Adrenal gland (tissue), 19 donors: ENCODE results near the gene MOGAT3. TPM values are rescaled to one million over a fixed set of nuclear protein-coding genes. Genes with fewer than 3 reads are reported as not detected.

ENCODE experiments used
- DNase-seq, 7 donors: peaks; one replicate each; pipeline ENCODE4 v3.0.0-alpha.2; 2019 to 2020
- H3K27ac ChIP-seq, 5 donors: fragments of 200-600 bp; sonication (generic) in 4 of 5; 1 replicate in 3 of 5; 2 replicates in 2 of 5; pipeline versions ENCODE4 v1.5.1 to v1.8.0; 2016 to 2020; ENCODE audit warnings: mild to moderate bottlenecking in 1 of 5
- H3K27me3 ChIP-seq: fragments of 200-600 bp; 2 replicates; pipeline ENCODE4 v1.8.0; 2021
- H3K36me3 ChIP-seq, 2 donors: fragments of 200-600 bp; replicated peaks in 1 of 2; 1 replicate in 1 of 2; 2 replicates in 1 of 2; pipeline versions ENCODE4 v1.5.1 to v1.8.0; 2018 to 2022
- H3K4me1 ChIP-seq, 2 donors: fragments of 200-600 bp; replicated peaks in 1 of 2; 1 replicate in 1 of 2; 2 replicates in 1 of 2; pipeline versions ENCODE4 v1.5.1 to v1.8.0; 2018 to 2021
- H3K4me3 ChIP-seq, 4 donors: fragments of 200-600 bp; sonication (generic) in 3 of 4; one replicate each; pipeline ENCODE4 v1.5.1; 2016 to 2018
- H3K9me3 ChIP-seq, 3 donors: fragments of 200-600 bp; sonication (generic) in 1 of 3; replicated peaks in 1 of 3; 1 replicate in 2 of 3; 2 replicates in 1 of 3; pipeline versions ENCODE4 v1.5.1 to v1.8.0; 2016 to 2021
- POLR2A ChIP-seq, 2 donors: fragments of 450-650 bp; IDR thresholded peaks; one replicate each; pipeline ENCODE4 v1.6.1; 2017; ENCODE audit warnings: antibody characterized with exemption in 2 of 2, mild to moderate bottlenecking in 2 of 2, moderate library complexity in 1 of 2
- WGBS, 4 donors: extraction: QIAGEN DNeasy Blood & Tissue Kit in 2 of 4; methylation state at CpG; one replicate each; pipeline versions ENCODE4 v1.1.5 to v1.1.7; 2013 to 2017; 5-methylcytosine and 5-hydroxymethylcytosine counted together
- intact Hi-C, 2 donors: fragments of 100-400 bp; cut with DNase I; formaldehyde crosslinking; loops; one replicate each; pipeline versions ENCODE4 v1.14.1 to v1.15.0; 2022 to 2023
- long read RNA-seq, 10 donors: library from polyadenylated mRNA in 3 of 10; unstranded in 2 of 10; stranded (forward) in 1 of 10; transcript quantifications; one replicate each; pipeline ENCODE4 v2.0.0 and lab custom pipeline, GENCODE V29; 2021 to 2026
- polyA plus RNA-seq, 3 donors: library from polyadenylated mRNA; stranded (reverse); fragments of 200-250 nt in 2 of 3; fragments of 350-450 nt in 1 of 3; fragmentation: Illumina TruSeq in 1 of 3; extraction: RNeasy Lipid Tissue Mini Kit (QIAGEN cat#74804) in 1 of 3; gene quantifications; one replicate each; pipeline ENCODE4 v1.2.3, GENCODE V29; 2013 to 2014
- total RNA-seq, 9 donors: library from RNA; depleted of rRNA in 4 of 9; stranded (reverse); fragments of >200 nt in 4 of 9; fragments of 120-200 nt in 1 of 9; fragmentation: NEBNext Ultra II Directional in 1 of 9; extraction: Animal tissue kit (Norgen Biotek cat#: 25700) in 1 of 9; gene quantifications; one replicate each; pipeline versions ENCODE4 v1.1.0 to v1.2.4, GENCODE V29; 2013 to 2023
- TF ChIP-seq, protein P1 (sequence below), 6 experiments: fragments of 450-650 bp in 4 of 6; fragments of 200-600 bp in 2 of 6; sonication (generic) in 1 of 6; IDR thresholded peaks; 1 replicate in 5 of 6; 2 replicates in 1 of 6; pipeline versions ENCODE4 v1.5.1 to v1.8.0; 2016 to 2021; ENCODE audit warnings: antibody characterized with exemption in 6 of 6, mild to moderate bottlenecking in 2 of 6, moderate library complexity in 1 of 6
- donor health status: healthy with polysubstance abuse.
- donor health status: Bipolar disorder and iron deficiency.
- donor health status: DM: yes; HTN: yes; CAD: no.
- donor health status: DM: no; HTN: no; CAD: no.
- donor health status: DM: no; HTN: no; CAD: no.
- donor health status: DM: yes; HTN: yes; CAD: no.

Gene MOGAT3, protein sequence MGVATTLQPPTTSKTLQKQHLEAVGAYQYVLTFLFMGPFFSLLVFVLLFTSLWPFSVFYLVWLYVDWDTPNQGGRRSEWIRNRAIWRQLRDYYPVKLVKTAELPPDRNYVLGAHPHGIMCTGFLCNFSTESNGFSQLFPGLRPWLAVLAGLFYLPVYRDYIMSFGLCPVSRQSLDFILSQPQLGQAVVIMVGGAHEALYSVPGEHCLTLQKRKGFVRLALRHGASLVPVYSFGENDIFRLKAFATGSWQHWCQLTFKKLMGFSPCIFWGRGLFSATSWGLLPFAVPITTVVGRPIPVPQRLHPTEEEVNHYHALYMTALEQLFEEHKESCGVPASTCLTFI
- total RNA-seq = not detected
- polyA plus RNA-seq = not detected
- long read RNA-seq, donor 1 = 0 reads
- long read RNA-seq, donor 2 = 0 reads
- long read RNA-seq, donor 3 = 0 reads
- long read RNA-seq, donor 4 = 0 reads
- long read RNA-seq, donor 5 = 0 reads
- long read RNA-seq, donor 6 = 0 reads
- long read RNA-seq, donor 7 = 0 reads
- long read RNA-seq, donor 8 = 0 reads
- long read RNA-seq, donor 9 = 0 reads
- long read RNA-seq, donor 10 = 0 reads

DNA sequence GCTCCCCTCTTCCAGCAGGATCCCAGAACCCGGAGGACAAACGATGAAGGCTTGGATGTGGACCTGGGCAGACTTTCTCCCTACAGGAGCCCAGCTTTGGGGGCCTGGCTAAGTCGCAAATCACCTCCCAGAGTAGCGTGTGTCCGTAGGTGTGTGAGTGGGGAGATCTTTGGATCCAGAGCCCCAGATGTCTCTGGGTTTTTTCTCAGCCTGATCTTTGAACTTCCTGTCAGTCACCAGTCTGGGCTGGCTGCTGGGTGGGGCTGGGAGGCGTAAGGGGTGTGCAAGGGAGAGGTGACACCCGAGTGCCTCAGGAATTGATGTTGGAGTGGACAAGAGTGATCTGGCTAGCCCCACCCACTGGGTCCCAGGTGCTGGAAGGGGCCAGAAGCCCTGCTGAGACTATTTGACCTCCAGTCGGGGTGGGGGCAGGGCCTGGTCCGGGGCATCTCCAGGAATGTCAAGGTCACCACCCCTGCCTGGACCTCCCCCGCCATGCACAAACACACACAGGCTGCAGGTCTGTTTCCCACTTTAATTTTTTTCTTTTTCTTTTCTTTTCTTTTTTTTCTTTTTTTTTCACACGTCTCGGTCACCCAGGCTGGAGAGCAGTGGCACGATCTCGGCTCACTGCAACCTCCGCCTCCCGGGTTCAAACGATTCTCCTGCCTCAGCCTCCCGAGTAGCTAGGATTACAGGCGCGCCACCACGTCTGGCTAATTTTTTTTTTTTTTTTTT lies at the start of gene MOGAT3:
Gene MOGAT3 (minus strand): TSS at position 175 of the 738 bp plus-strand sequence. CDS start 182 bp downstream, outside the sequence.
- Histone ChIP-seq H3K27ac (no peak within 1 kb of the TSS), H3K4me3 (no peak within 1 kb of the TSS), H3K9me3 (no peaks in the 10 kb centered on the region), H3K4me1 (peaks cover 0 to 5% of the 10 kb centered on the region in 2 donors), H3K36me3 (no peaks in the 10 kb centered on the region), H3K27me3 (peaks cover 31% of the 10 kb centered on the region)
- intact Hi-C loops = no loop called here
- TF ChIP-seq, protein P1, sequence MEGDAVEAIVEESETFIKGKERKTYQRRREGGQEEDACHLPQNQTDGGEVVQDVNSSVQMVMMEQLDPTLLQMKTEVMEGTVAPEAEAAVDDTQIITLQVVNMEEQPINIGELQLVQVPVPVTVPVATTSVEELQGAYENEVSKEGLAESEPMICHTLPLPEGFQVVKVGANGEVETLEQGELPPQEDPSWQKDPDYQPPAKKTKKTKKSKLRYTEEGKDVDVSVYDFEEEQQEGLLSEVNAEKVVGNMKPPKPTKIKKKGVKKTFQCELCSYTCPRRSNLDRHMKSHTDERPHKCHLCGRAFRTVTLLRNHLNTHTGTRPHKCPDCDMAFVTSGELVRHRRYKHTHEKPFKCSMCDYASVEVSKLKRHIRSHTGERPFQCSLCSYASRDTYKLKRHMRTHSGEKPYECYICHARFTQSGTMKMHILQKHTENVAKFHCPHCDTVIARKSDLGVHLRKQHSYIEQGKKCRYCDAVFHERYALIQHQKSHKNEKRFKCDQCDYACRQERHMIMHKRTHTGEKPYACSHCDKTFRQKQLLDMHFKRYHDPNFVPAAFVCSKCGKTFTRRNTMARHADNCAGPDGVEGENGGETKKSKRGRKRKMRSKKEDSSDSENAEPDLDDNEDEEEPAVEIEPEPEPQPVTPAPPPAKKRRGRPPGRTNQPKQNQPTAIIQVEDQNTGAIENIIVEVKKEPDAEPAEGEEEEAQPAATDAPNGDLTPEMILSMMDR (IDR thresholded peaks at IDR 0.05) = no peak
- no peak for TF ChIP-seq POLR2A (IDR thresholded peaks at IDR 0.05)
- DNase-seq = no peak
- 28 to 38% (median 36%) methylated on average over 16 to 21 of the region's 21 CpGs for WGBS, 4 donors

DNA sequence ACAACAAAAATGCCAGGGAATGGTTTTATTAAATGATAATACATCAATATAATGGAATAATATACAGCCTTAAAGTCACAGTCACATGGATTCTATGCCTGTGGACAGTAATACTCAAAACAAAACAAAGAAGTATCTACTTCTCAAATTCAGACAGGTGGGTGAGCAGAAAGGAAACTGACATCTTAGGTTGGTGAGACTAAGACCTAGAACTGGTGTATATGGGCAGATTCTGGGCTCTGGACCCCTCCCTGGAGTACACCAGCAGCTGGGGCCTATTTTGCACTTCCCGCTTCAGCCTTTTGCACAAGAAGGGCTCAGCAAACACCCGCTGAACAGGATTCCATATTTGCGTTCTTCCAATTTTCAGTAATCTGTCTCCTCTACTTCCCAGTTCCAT lies 49.5 kb upstream of the MOGAT3 start:
- no peak for DNase-seq
- H3K27me3 ChIP-seq = no peaks in the 10 kb centered on the region
- no peak overlapping the region for H3K27ac ChIP-seq
- H3K36me3 ChIP-seq = no peaks in the 10 kb centered on the region
- H3K4me3 ChIP-seq = no peak overlapping the region
- H3K9me3 ChIP-seq = no peaks in the 10 kb centered on the region
- TF ChIP-seq, protein P1 (IDR thresholded peaks at IDR 0.05) = no peak
- no peak for TF ChIP-seq POLR2A (IDR thresholded peaks at IDR 0.05)
- intact Hi-C loops = no loop called here
- WGBS, 4 donors = 89 to 97% (median 97%) methylated on average over 3 of the region's 3 CpGs
- H3K4me1 ChIP-seq = peaks cover 10 to 24% of the 10 kb centered on the region in 2 donors

DNA sequence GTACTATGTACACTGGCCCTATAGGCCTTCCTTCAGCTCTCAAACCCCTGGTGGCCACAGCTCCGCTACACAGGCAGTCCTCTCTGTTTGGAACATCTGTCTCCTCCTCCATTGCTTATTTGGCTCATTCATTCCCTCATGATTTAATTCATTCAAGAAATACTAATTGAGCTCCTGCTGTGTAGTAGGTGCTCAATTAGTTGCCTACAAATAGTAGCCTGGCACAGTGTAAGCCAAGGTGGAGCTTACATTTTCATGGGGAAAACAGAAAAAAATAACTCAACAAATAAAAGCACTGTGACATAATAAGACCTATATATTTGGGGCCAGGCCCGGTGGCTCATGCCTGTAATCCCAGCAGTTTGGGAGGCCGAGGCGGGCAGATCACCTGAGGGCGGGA lies 47.4 kb upstream of the MOGAT3 start:
- H3K36me3 ChIP-seq = no peaks in the 10 kb centered on the region
- no peak for TF ChIP-seq POLR2A (IDR thresholded peaks at IDR 0.05)
- TF ChIP-seq, protein P1 (IDR thresholded peaks at IDR 0.05) = no peak
- intact Hi-C loops = loop anchor here in 1 of 2 donors (5.0 kb wide), 1 partner anchor 36 kb away; no protein-coding TSS in a partner anchor
- 94 to 98% (median 95%) methylated on average over 5 of the region's 5 CpGs for WGBS, 4 donors
- H3K27me3 ChIP-seq = no peaks in the 10 kb centered on the region
- H3K4me3 ChIP-seq = no peak overlapping the region
- no peak overlapping the region for H3K27ac ChIP-seq
- H3K9me3 ChIP-seq = no peaks in the 10 kb centered on the region
- no peak for DNase-seq
- peaks cover 19 to 33% of the 10 kb centered on the region in 2 donors for H3K4me1 ChIP-seq

DNA sequence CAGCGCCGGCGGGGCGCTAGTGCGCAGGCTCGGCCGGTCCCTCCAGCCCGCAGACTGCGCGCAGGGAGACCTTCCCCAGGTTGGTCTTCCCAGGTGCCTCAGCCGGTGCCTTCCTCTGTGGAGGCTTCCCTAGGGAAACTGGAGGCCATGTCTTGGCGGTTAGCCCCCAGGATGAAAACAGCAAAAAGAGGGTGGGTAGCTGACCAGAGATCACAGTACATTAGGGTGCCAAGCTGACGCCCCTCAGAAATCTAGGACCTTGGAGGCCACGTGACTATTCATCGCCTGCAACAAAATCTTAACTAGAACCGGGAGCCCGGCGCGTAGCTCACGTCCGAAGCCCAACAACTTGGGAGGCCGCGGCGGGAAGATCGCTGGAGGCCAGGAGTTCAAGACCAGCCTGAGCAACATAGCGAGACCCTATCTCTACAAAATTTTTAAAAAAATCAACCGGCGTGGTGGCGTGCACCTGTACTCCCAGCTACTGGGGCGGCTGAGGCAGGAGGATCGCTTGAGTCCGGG lies 44.4 kb upstream of the MOGAT3 start:
- Histone ChIP-seq H3K36me3 (peaks cover 0 to 6% of the 10 kb centered on the region in 2 donors), H3K27me3 (no peaks in the 10 kb centered on the region), H3K4me3 (peak overlapping the region; percentile 79 to 100 (median 88)), H3K9me3 (no peaks in the 10 kb centered on the region), H3K4me1 (peaks cover 13 to 21% of the 10 kb centered on the region in 2 donors), H3K27ac (peak overlapping the region; percentile 81 to 97 (median 94))
- intact Hi-C loops = loop anchor here in 1 of 2 donors (5.0 kb wide), 1 partner anchor 33 kb away; no protein-coding TSS in a partner anchor
- TF ChIP-seq, protein P1 (IDR thresholded peaks at IDR 0.05) = no peak
- no peak for TF ChIP-seq POLR2A (IDR thresholded peaks at IDR 0.05)
- peak in 1 of 7 donors; percentile 12 for DNase-seq
- WGBS, 4 donors = 21 to 55% (median 27%) methylated on average over 11 to 32 of the region's 32 CpGs
